GM21529 (cell line): ENCODE measurements around the gene NGDN.

Experiments
- ATAC-seq: cut with Tn5 transposase; IDR thresholded peaks from one replicate; pipeline ENCODE4 v1.9.1; 2021; ENCODE audit not compliant: unreplicated experiment

The NGDN gene

DNA sequence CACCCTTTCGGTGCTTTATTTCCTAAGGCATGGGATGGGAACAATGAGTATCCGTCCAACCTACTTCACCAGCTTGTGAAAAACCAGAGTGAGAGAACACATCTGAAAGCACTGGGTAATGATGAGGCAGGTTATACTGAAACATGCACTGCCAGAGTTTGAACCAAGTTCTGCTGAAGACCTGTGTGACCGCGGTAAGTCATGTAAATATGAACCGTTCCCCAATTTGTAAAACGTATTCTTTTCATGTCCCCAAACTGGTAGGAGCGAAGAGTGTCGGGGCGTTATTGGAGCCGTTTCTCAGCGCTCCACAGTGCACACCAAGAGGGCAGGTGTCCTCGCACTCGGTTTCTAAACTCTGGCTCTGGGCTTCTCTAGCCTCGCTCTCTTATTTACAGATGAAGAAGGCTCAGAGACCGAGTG is 788 bp upstream of the NGDN start:
- ATAC-seq = no peak

DNA sequence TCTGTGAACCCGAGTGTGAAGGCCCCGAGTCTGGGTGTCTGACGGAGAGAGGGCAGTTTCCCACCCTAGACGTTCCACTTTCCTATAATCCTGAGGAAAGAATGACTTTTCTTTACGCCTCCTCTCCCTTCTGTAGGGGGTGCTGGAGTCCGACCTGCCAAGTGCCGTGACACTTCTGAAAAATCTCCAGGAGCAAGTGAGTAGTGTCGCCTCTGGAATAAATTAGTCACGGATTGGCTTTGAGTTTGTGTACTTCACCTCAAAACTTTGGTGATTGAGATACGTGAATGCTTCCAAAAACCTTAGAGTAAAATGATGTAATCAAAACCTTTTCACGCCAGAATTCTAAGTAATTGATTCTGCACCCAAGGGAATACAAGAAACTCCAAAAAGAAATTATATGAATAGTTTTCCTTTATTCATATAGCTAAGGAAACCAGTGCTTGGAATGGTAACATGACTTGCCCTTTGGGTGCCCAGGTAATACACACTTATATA is 452 bp downstream of the NGDN start:
- ATAC-seq = peak; percentile 5

DNA sequence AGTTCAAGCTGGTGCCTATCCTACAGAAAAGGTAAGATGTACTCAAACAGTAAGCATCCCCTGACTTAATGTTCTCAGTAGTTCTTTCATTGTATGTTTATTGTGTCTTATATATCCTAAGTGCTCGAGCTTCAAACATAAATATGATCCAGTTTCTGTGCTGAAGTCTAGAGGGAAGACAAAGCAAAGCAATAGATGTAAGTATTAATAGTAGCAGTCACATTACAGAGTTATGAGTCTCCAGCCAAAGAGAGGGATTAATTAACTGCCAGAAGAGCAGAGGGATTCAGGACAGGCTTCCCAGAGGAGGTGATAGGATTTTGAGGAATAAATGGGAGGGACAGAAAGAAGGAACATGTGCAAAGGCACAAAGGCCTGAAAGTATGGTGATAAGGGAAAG is 1.4 kb downstream of the NGDN start:
- ATAC-seq = no peak

DNA sequence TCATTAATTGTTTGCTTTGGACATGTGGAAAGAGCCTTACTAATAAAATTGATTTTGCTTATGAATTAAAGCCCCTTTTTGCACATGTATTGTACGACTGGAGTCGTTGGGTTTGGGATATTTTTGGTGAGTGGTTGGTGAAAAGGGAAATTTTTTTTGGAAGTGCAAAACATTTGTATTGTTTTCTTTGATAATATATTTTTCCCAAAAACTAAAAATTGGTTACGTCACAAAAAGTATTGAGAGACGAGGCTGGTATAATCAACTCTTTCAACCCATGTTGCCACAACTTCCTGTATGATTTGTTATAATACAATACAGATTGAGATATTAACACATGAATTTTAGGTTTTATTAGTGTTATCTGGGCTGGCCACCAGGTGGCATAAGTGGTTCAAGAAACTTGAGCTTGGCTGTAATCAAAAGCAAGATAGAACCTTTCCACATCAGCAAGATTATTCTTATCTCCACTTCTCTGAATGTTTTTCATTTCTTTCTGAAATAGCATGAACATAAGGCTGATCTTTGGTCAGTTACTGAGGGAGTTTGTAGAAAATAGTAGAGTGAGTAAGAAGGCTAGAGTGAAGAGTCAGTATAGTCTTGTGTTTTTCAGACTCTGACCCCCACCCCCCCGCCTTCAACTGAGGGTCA is 8.7 kb downstream of the NGDN start:
- no peak for ATAC-seq

DNA sequence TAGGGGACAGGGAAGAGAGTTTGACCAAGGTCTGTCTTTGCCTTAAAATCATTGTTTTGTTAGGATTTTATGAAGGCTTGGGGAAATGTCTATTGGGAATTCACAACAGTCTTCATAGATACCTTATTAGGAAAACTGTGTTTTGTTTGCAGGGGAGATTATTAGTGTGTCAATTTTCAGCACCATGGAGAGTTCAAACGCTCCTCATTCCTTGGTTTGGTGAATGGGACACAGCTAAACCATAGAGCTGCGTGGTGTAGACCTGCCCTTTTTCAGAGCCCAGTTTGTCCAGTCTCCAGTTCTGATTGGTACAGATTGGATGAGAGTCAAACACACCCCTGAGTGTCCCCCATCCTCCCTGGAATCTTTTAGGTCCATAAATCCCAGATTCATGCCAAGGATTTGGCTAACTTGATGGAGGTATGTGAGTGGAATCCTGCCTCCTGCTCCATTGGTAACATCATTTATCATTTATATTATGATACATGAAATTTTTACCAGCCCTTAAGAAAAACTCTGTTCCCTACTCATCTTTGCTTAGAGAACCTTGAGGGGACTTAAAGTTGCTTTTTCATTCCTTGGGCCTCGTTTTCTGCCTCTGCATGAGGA is 12.0 kb downstream of the NGDN start:
- ATAC-seq = no peak

DNA sequence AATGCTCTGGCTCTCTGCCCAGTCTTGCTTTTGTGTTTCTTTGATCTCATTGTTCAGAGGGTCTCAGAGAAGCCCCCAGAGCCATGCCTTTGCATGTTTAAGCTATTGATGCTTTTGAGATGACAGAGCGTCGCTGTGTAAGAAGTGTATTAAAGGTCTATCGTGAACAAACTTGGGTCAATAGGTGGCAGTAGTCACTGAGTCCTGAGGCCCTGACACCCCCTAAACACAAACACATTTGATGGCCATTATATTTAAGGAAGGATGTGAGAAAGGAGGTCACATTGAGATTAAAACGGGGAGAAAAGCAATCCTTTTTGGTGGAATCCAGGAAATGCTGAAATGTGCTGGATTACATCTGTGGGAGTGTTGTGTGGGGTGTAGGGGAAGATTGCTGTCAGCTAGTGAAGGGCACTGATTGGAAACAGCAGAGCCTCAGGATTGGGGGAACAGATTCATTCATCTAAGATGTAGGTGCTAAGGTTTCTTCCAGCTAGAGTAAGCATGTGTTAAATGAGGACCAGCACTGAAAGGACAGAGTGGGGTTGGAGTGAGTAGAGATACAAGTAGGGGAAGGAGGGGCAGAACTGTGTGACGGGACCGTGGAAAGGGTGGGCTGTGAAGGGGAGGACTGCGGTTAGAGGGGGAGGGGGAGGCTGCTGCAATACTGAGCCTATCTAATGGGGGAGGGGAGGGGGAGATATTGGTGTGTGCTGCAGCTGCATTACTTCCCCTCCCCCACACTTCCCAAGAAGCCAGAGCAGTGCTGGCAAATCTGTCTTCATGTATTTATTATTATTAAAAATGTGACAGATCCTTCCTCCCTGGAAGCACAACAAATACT is 12.7 kb downstream of the NGDN start:
- ATAC-seq = no peak

DNA sequence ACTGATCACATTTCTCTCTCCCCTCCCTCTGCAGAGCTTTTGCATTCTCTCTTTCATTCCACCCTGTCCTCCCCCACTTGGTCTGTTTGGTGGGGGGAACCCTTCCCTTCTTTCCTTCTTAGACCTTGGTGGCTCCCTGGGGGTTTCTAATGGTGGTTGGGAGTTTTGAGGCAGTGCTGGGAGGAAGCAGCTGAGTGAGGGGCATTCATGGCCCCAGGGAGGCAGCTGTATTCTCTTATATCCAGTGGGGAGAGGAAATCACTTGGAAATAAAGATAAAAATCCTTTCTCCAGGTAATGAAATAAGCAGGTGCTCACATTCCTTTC is 13.3 kb downstream of the NGDN start:
- ATAC-seq = no peak

DNA sequence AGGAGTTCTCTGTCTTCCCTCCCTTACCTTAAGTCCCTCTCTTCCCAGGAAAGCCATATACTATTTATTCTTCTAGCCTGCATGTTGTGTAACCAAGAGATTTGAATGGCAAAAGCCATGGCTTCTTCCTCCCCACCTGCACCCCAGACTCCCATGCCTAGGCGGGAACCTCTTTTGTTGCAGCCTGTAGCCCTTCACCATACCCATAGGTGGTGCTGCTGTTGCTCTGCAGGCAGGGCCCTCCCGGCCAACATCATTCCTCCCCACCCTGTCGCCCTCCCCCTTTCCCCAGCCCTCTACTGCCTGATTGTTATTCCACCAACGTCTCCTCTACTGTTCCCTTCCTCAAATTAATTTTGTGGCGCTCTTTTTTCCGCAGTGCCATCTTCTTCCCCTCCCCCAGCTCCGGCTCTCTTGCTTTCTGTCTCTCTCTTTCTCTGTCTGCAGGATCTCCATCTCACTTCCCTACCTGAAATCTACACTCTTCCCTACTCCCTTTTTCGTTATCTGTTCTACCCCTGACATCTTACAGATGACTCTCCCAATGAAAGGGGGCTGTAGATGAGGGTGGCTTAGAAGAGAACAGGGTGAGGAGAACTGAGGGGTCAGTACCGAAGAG is 13.8 kb downstream of the NGDN start:
- ATAC-seq = no peak

DNA sequence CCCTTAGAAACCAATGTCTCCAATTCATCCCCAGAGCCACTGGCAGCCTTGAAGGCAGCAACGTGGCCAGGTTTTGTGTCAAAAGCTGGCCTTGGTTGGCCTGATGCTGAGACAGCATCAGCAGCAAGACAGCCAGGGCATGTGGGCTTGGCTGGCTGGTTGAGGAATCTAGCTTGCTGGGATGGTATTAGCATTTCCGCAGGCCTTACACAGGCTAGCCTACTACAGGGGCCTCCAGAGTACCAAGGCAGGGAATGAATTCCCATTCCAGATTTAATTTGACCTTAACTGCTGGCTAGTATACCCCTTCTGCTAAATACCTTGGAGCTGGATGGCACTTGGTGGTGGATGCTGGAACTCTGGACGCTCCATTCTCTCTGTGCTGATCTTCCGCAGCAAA is 15.8 kb downstream of the NGDN start:
- ATAC-seq = no peak

DNA sequence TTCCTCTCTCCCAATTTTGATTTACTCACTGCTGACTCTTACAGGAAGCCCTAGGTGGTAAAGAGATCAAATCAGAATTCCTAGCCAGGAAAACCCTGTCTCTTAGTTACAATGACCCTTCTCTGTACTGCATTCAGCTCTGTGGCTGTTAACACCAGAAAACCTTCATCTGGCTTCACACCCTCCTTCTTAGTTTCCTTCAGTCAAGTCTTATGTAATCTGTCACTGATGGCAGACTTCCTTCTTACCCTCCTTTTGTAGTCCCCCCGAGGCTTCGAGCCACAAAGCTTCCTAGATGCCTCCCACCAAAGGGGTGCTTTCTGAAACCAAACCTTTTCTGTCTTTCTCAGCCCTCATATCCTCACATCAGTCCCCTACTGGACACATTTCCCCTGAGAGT is 16.5 kb downstream of the NGDN start:
- ATAC-seq = no peak

DNA sequence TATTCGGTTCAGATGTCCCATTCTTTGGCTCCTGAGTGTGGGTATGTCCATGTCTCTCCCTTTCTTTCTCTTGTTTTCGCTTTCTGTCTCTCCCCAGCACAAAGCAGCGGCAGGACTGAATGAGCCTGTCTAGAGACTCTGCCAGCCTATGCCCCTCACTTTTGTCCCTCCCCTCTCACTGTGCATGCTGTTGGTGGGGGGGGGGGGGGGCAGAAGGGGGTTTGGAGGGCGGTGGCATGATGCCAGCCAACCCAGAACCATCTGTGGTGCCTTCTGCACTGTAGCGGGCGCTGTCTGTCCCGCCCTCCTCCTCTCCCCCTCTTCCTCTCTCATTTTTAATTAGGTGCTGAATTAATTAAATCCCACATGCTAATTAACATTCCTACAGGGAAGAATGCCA is 17.7 kb downstream of the NGDN start:
- no peak for ATAC-seq

DNA sequence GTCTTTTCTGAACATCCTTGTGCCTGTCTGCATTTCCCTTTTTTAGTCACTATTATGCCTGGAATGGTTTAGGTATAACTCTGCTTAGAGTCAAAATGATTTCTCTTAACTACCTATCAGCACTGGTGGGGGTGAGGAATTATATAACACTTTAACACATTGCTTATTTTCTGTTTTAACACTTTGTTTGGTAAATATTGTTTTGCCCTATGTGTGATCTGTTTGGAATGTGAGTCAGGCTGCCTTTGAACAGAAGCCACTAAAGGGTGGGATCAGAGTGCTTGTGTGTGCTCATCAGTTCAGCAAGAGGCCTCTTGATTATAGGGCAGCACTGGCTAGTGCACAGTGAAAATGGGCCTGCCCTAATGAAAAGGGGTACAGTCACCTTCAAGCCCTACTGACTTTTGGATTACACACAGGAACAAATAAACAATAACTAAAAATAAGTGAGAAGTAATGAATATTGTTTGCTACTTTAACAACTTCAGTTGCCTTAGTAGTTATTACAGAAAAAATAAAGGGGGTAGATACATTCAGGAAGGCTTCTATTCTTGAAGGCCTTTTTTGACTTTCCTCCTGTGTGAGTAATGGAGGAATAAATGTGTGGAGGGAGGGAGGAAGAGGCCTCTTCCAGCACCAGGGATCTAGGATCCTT is 23.2 kb downstream of the NGDN start:
- ATAC-seq = no peak

DNA sequence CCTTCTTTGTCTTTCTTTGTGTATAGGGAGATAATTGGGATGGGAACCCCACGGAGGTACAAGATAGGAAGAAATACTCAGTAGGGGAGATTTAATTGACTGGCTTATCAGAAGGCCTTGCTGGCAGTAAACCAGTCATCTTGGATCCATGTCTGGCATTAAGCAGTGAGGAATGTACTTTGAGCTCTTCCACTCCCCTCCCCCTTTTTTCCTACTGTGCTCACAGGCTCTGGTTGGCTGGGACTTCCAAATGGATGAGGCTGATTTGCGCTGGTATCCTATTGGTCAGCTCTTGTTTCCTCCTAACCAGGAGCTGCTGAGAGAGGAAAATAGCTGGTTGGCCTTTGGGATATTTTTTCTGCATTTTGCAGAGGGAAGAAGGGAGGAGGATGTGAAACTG is 24.7 kb downstream of the NGDN start:
- no peak for ATAC-seq

DNA sequence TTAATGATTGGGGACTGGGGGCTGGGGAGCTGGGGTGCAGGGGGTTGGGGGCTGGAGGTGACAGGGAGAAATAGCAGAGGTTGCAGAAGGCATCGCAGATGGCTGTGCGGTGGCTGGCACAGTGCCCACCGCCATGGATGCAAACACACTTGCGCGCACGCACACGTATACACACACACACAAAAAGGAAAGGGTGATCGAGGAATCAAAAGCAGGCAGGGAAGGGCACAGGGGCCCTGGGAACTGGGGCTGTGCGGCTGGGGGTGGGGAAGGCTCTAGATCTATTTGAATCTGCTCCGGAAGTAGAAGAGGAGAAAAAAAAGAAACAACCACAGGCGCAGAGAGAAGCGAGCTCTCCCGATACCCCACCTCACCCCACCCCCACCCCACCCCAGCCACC is 42.7 kb downstream of the NGDN start:
- ATAC-seq = no peak

DNA sequence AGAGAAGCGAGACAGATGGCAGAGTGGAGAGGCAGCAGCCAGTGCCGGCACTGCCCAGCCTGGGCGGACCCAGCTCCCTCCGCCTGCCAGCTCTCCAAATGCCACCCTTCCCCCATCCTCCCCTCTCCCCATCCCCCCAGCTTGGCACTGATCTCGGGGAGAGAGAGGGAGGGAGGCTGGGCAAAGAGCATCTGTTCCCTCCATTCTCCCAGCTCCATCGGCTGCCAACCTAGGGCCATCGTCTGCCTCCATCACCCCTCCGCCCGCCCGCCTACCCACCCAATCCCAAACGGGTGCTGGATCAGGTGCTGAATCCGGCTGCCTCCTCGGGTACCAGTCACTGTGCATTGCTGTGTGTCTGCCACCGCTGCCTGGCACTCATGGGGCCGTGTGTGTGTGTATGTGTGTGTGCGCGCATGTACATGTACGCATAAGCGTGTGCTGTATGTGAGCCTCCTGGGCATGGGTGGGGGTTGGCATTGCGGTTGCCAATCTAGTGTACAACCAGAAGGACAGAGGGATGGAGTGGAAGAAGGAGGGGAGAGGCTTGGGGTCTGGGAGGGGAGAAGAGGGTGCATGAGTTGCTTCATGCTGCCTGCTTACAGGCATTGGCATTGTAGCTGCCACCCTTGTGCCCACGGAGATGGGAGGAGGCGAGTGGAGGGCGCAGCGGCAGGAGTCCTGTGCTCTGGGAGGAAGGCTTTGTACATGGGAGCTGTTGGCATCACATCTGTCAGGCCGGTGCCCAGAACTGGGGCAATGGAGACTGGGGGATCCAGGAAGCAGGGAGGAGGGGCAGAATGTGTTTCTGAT is 43.7 kb downstream of the NGDN start:
- no peak for ATAC-seq

DNA sequence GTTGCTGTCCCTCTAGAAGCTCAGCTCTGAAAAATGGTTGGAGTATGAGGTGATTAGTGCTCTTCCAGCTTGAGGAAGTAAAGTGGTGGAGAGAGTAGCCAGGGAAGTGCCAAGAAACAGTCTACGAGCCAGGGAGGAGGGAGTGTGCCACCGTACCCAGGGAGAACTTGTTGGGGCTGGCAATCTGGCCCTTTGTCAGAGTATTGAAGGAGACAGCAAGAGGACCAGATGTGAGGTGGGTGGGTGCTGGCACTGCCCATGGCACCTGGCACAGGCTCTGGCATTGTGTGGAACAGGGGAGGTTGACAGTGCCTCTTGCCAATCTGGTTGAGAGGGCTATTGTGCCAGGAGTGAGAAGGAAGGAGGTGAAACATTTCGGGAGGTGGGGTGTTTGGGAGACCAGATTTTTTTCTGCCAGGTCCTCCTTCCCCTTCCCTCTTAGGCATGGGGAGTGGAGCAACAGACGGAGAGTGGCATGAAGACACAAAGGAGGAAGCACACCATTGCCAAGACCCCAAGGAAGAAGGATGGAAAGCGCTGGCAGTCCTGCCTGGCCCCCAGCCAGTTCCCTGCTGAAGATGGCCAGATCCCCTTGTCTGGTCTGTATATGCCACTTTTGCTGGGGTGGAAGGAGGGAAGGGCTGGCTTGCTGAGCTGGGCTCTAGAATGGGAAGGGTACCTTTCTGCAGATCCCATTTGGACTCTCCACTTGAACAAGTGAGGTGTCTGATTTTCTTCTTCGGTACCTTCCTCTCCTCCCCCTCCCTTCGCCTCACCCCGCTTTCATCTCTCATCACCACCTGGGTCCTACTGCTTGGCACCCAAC is 44.5 kb downstream of the NGDN start:
- no peak for ATAC-seq

DNA sequence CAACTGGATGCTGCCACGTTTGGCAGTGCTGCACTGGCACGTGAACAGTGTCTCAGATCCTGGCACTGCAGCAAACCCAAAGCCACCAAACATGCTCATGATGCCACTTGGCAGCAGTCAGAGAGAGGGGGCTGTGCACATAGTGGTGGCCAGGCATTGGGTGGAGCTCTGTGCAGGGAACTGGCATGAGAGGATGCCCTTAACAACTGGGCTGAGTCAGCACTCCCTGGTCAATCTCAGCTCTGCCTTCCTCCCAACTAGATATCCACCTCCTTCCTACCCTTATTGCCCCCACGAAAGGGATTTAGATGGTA is 45.1 kb downstream of the NGDN start:
- ATAC-seq = no peak

DNA sequence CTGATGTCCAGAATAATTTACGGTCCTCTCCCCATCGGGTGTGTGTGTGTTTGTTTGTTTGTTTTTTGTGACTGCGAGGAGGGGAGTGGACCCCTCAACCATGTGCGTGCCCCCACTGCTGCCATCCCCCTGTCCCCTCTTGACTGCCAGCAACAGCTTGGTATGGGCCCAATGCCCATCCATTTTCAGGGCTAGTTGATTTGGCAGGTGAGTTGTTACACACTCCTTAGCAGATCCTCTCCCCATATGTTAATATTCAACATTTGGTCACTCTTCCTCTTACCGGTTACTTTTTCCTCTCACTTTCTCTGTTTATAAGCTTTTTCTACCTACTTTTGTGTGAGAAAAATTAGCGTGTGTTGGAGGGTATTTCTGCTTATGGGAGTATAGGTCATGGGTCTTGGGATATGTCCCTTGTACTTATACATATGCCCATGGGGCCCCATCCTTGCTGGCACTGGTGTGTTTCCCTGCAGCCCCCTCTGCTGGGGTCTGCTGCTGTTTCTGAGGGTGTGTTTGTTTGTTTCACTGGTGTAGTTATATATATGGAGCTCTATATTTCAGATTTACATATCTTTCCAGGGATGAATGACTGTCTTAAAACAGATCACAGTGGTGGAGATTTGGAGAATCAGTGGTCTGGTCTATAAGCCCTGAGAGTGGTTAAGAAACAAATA is 48.3 kb downstream of the NGDN start:
- ATAC-seq = no peak

DNA sequence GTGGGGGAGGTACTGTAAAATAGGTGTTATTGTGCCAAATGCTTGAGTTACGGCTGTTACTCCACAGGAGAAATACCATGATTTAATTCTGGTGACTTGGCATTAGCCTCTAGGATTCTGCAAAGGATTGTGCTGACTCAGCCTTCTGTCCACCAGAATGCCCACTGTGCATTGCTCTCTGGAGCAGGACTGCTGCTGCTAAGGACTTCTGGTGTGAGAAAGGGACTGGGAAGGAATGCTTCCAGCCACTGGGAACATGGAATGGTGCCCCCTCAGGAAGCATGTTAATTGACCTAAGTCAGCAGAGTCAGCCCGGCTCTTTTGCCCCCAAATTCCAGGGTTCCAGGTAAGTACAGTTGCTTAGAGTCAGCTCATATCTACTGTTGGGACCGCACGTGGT is 49.2 kb downstream of the NGDN start:
- ATAC-seq = no peak
